Stomach (tissue), 9 donors: ENCODE measurements around the gene CDKN1A. TPM values are rescaled to one million over a fixed set of nuclear protein-coding genes. Genes with fewer than 3 reads are reported as not detected.
A peak's percentile ranks its signal among the peaks of the same experiment; 100 is the strongest.

Experiments used
- DNase-seq, 2 donors: peaks; one replicate each; pipeline versions ENCODE4 v3.0.0 to v3.0.0-alpha.2; 2013 to 2019
- H3K27ac ChIP-seq, 5 donors: fragments of 200-600 bp in 4 of 5; sonication (generic) in 4 of 5; one replicate each; pipeline ENCODE4 v1.5.1; 2013 to 2019; ENCODE audit warnings: mild to moderate bottlenecking in 1 of 5, moderate library complexity in 1 of 5
- H3K27me3 ChIP-seq, 3 donors: fragments of 200-600 bp; sonication (generic); one replicate each; pipeline ENCODE4 v1.5.1; 2017 to 2019; ENCODE audit warnings: mixed run types in 1 of 3
- H3K36me3 ChIP-seq, 4 donors: fragments of 200-600 bp; sonication (generic); 1 replicate in 3 of 4; 2 replicates in 1 of 4; pipeline ENCODE4 v1.5.1; 2016 to 2019
- H3K4me1 ChIP-seq, 4 donors: fragments of 200-600 bp; sonication (generic); one replicate each; pipeline ENCODE4 v1.5.1; 2016 to 2019
- H3K4me3 ChIP-seq, 4 donors: fragments of 200-600 bp; sonication (generic) in 3 of 4; one replicate each; pipeline ENCODE4 v1.5.1; 2016 to 2019; ENCODE audit warnings: mild to moderate bottlenecking in 1 of 4
- H3K9me3 ChIP-seq, 4 donors: fragments of 200-600 bp; sonication (generic); one replicate each; pipeline ENCODE4 v1.5.1; 2016 to 2019
- CTCF ChIP-seq, 7 experiments: fragments of 450-650 bp in 4 of 7; fragments of 200-600 bp in 3 of 7; sonication (generic) in 3 of 7; IDR thresholded peaks; one replicate each; pipeline ENCODE4 v1.5.1; 2016 to 2019; ENCODE audit warnings: antibody characterized with exemption in 7 of 7, control low read depth in 2 of 7, mild to moderate bottlenecking in 1 of 7
- EP300 ChIP-seq: sonication (generic); formaldehyde crosslinking; IDR thresholded peaks from one replicate; pipeline ENCODE4 v1.6.1; 2017; ENCODE audit warnings: antibody characterized with exemption
- POLR2A ChIP-seq, 4 donors: fragments of 450-650 bp; IDR thresholded peaks; one replicate each; pipeline ENCODE4 v1.6.1; 2016; ENCODE audit warnings: antibody characterized with exemption in 4 of 4, control low read depth in 2 of 4, mild to moderate bottlenecking in 1 of 4, moderate library complexity in 1 of 4
- POLR2AphosphoS5 ChIP-seq, 3 donors: sonication (generic); formaldehyde crosslinking; IDR thresholded peaks; one replicate each; pipeline ENCODE4 v1.6.1; 2016; ENCODE audit warnings: antibody characterized with exemption in 3 of 3
- WGBS, 5 donors: extraction: QIAGEN DNeasy Blood & Tissue Kit in 3 of 5; methylation state at CpG; one replicate each; pipeline versions ENCODE4 v1.1.5 to v1.1.7; 2013 to 2018; 5-methylcytosine and 5-hydroxymethylcytosine counted together
- intact Hi-C: fragments of 100-400 bp; cut with DNase I; formaldehyde crosslinking; loops from one replicate; pipeline ENCODE4 v1.15.1; 2023; ENCODE audit warnings: low total_unique reads
- polyA plus RNA-seq, 3 donors: library from polyadenylated mRNA; stranded (reverse); fragments of 200-250 nt; gene quantifications; one replicate each; pipeline ENCODE4 v1.2.3, GENCODE V29; 2013
- total RNA-seq, 5 donors: library from RNA; depleted of rRNA; stranded (reverse); fragments of >200 nt; gene quantifications; one replicate each; pipeline versions ENCODE4 v1.1.0 to v1.2.3, GENCODE V29; 2014 to 2016
- donor health status: healthy with polysubstance abuse.
- donor health status: Bipolar disorder and iron deficiency.
- donor health status: healthy.

CDKN1A gene
- total and polyA plus RNA-seq, 8 donors, result 36.5 to 118 (median 61.4) TPM

- TF ChIP-seq EP300 (no peak), POLR2AphosphoS5 (IDR thresholded peaks at IDR 0.05) (peak in 2 of 3 donors; percentile 23 to 26), POLR2A (IDR thresholded peaks at IDR 0.05) (no peak)
- intact Hi-C loops, result no loop called here
- Histone ChIP-seq H3K36me3 (no peaks in the 10 kb centered on the region), H3K27me3 (no peaks in the 10 kb centered on the region), H3K4me1 (peaks cover 9 to 22% (median 18%) of the 10 kb centered on the region in 4 donors), H3K27ac (peak overlapping the region in 2 of 5 donors; percentile 56 to 70), H3K4me3 (no peak overlapping the region), H3K9me3 (no peaks in the 10 kb centered on the region)
- WGBS, 5 donors, result 20 to 30% (median 24%) methylated on average over 4 to 8 of the region's 8 CpGs
- peak; percentile 75 to 95 for DNase-seq
Measured at GRCh38 chr6:36642913-36643817, 35.3 kb upstream of the CDKN1A start.

GRCh38 chr6:36643977-36644376 is 34.5 kb upstream of the CDKN1A start:
- intact Hi-C loops, result no loop called here
- Histone ChIP-seq H3K27ac (no peak overlapping the region), H3K4me1 (peaks cover 9 to 22% (median 18%) of the 10 kb centered on the region in 4 donors), H3K27me3 (no peaks in the 10 kb centered on the region), H3K36me3 (no peaks in the 10 kb centered on the region), H3K9me3 (no peaks in the 10 kb centered on the region), H3K4me3 (no peak overlapping the region)
- WGBS, 5 donors, result 83 to 91% (median 86%) methylated on average over 4 of the region's 4 CpGs
- no peak for TF ChIP-seq CTCF (IDR thresholded peaks at IDR 0.05)
- TF ChIP-seq POLR2AphosphoS5 (IDR thresholded peaks at IDR 0.05), result no peak
- TF ChIP-seq POLR2A (IDR thresholded peaks at IDR 0.05), result no peak
- TF ChIP-seq EP300, result no peak
- DNase-seq, result no peak

GRCh38 chr6:36649086-36649485 is 29.4 kb upstream of the CDKN1A start:
- TF ChIP-seq CTCF (IDR thresholded peaks at IDR 0.05), result no peak
- no peak for TF ChIP-seq POLR2A (IDR thresholded peaks at IDR 0.05)
- no peak for TF ChIP-seq EP300
- TF ChIP-seq POLR2AphosphoS5 (IDR thresholded peaks at IDR 0.05), result no peak
- Histone ChIP-seq H3K9me3 (no peaks in the 10 kb centered on the region), H3K36me3 (no peaks in the 10 kb centered on the region), H3K4me1 (peaks cover 0 to 10% (median 4%) of the 10 kb centered on the region in 4 donors), H3K27me3 (no peaks in the 10 kb centered on the region), H3K27ac (no peak overlapping the region), H3K4me3 (no peak overlapping the region)
- 85 to 96% (median 91%) methylated on average over 3 of the region's 3 CpGs for WGBS, 5 donors
- intact Hi-C loops, result no loop called here
- DNase-seq, result no peak

GRCh38 chr6:36649701-36650484 is 28.6 kb upstream of the CDKN1A start:
- H3K27me3 ChIP-seq, result no peaks in the 10 kb centered on the region
- H3K4me1 ChIP-seq, result peaks cover 0 to 8% (median 3%) of the 10 kb centered on the region in 4 donors
- no peak overlapping the region for H3K4me3 ChIP-seq
- intact Hi-C loops, result no loop called here
- H3K36me3 ChIP-seq, result no peaks in the 10 kb centered on the region
- no peak for DNase-seq
- H3K9me3 ChIP-seq, result no peaks in the 10 kb centered on the region
- WGBS, 5 donors, result 67 to 75% (median 72%) methylated on average over 13 of the region's 13 CpGs
- H3K27ac ChIP-seq, result no peak overlapping the region
- no peak for TF ChIP-seq POLR2A (IDR thresholded peaks at IDR 0.05)
- TF ChIP-seq EP300, result no peak
- no peak for TF ChIP-seq POLR2AphosphoS5 (IDR thresholded peaks at IDR 0.05)
- no peak for TF ChIP-seq CTCF (IDR thresholded peaks at IDR 0.05)
